B cell (primary cell): Measurements from ENCODE around the gene CASR. TPM values are rescaled to one million over a fixed set of nuclear protein-coding genes. Genes with fewer than 3 reads are reported as not detected.

Source experiments
- ATAC-seq: fragments of 200-7000 bp; cut with Tn5 transposase; one replicate; pipeline ENCODE4 v1.10.0; 2021; ENCODE audit warnings: low read depth, mild to moderate bottlenecking, moderate number of reproducible peaks, moderate library complexity
- CTCF ChIA-PET: fragments of 350-600 bp; sonication (Branson Sonifier 250); formaldehyde crosslinking; loops from one replicate; lab custom pipeline; 2021; ENCODE audit warnings: antibody characterized with exemption, inconsistent platforms; lab: Charles Lee
- POLR2A ChIA-PET: fragments of 350-600 bp; sonication (Branson Sonifier 250); formaldehyde crosslinking; loops from one replicate; lab custom pipeline; 2021; ENCODE audit warnings: antibody characterized with exemption; lab: Charles Lee
- DNase-seq: peaks from one replicate; pipeline ENCODE4 v3.0.0; 2013
- H2AFZ ChIP-seq: 2 replicates; pipeline ENCODE4 v1.6.1; 2012; ENCODE audit warnings: mild to moderate bottlenecking, low read depth, low read length; ENCODE audit not compliant: insufficient read depth, poor library complexity, severe bottlenecking
- H3K27ac ChIP-seq, 2 donors: 1 replicate in 1 of 2; 2 replicates in 1 of 2; pipeline ENCODE4 v1.5.1; 2012 to 2013; ENCODE audit warnings: low read length in 2 of 2, mild to moderate bottlenecking in 2 of 2, moderate library complexity in 1 of 2
- H3K27me3 ChIP-seq, 4 experiments: fragments of 200-600 bp in 1 of 4; sonication (generic) in 1 of 4; replicated peaks in 1 of 4; 1 replicate in 2 of 4; 2 replicates in 2 of 4; pipeline versions ENCODE4 v1.6.1 to v1.7.0; 2013 to 2016; ENCODE audit warnings: low read length in 3 of 4, mild to moderate bottlenecking in 2 of 4, mixed read lengths in 1 of 4, moderate library complexity in 1 of 4; ENCODE audit not compliant: insufficient read depth in 4 of 4, control insufficient read depth in 3 of 4; ENCODE audit errors: control extremely low read depth in 1 of 4
- H3K36me3 ChIP-seq, 2 experiments: replicated peaks in 1 of 2; 1 replicate in 1 of 2; 2 replicates in 1 of 2; pipeline versions ENCODE4 v1.6.1 to v1.7.1; 2013; ENCODE audit warnings: low read length in 1 of 2; ENCODE audit not compliant: insufficient read depth in 2 of 2, control insufficient read depth in 1 of 2; ENCODE audit errors: control extremely low read depth in 1 of 2, extremely low read depth in 1 of 2
- H3K4me1 ChIP-seq, 2 donors: fragments of 200-600 bp in 1 of 2; sonication (generic) in 1 of 2; 1 replicate in 1 of 2; 2 replicates in 1 of 2; pipeline versions ENCODE4 v1.5.1 to v1.6.1; 2013 to 2017; ENCODE audit warnings: low read length in 2 of 2; ENCODE audit not compliant: control insufficient read depth in 2 of 2, insufficient read depth in 2 of 2
- H3K4me2 ChIP-seq: replicated peaks from 2 replicates; pipeline ENCODE3; 2012; ENCODE audit warnings: mild to moderate bottlenecking, low read depth, low read length; ENCODE audit not compliant: poor library complexity, severe bottlenecking
- H3K4me3 ChIP-seq, 5 experiments: fragments of 200-600 bp in 1 of 5; sonication (generic) in 1 of 5; 1 replicate in 3 of 5; 2 replicates in 2 of 5; pipeline versions ENCODE4 v1.5.1 to v1.7.0; 2011 to 2016; ENCODE audit warnings: low read length in 4 of 5, mild to moderate bottlenecking in 4 of 5, low read depth in 2 of 5, control low read depth in 1 of 5, moderate library complexity in 1 of 5; ENCODE audit not compliant: insufficient read depth in 1 of 5; ENCODE audit errors: control extremely low read depth in 1 of 5, extremely low read depth in 1 of 5
- H3K79me2 ChIP-seq: fragments of 200-600 bp; sonication (generic); one replicate; pipeline ENCODE4 v1.6.0; 2016; ENCODE audit warnings: low read length; ENCODE audit not compliant: control insufficient read depth, insufficient read depth
- H3K9ac ChIP-seq: fragments of 200-600 bp; sonication (generic); 2 replicates; pipeline ENCODE4 v1.6.1; 2017; ENCODE audit warnings: mild to moderate bottlenecking, low read length, moderate library complexity
- H3K9me3 ChIP-seq, 3 donors: one replicate each; pipeline versions ENCODE4 v1.6.1 to v1.7.1; 2013; ENCODE audit warnings: low read length in 2 of 3; ENCODE audit not compliant: control insufficient read depth in 2 of 3, insufficient read depth in 1 of 3; ENCODE audit errors: control extremely low read depth in 1 of 3
- H4K20me1 ChIP-seq: 2 replicates; pipeline ENCODE4 v1.6.0; 2012; ENCODE audit warnings: mild to moderate bottlenecking, low read length; ENCODE audit not compliant: insufficient read depth, control insufficient read depth, poor library complexity, severe bottlenecking
- H3K27ac Mint-ChIP-seq: one replicate; pipeline ENCODE4 v1.8.0; 2021; ENCODE audit warnings: mixed read lengths
- H3K27me3 Mint-ChIP-seq: one replicate; pipeline ENCODE4 v1.8.0; 2021; ENCODE audit warnings: mixed read lengths
- H3K4me1 Mint-ChIP-seq: one replicate; pipeline ENCODE4 v1.8.0; 2021; ENCODE audit warnings: mixed read lengths
- H3K4me3 Mint-ChIP-seq: one replicate; pipeline ENCODE4 v1.8.0; 2021; ENCODE audit warnings: mixed read lengths
- H3K9me3 Mint-ChIP-seq: one replicate; pipeline ENCODE4 v1.8.0; 2022; ENCODE audit warnings: mixed read lengths; ENCODE audit not compliant: insufficient read depth
- CTCF ChIP-seq: fragments of 200-600 bp; IDR thresholded peaks from one replicate; pipeline ENCODE4 v1.8.0; 2022; ENCODE audit warnings: antibody characterized with exemption, mild to moderate bottlenecking
- EZH2 ChIP-seq: IDR thresholded peaks from 2 replicates; pipeline ENCODE4 v1.6.1; 2012; ENCODE audit warnings: borderline replicate concordance, low read depth, mild to moderate bottlenecking, moderate library complexity, low read length; ENCODE audit not compliant: insufficient read depth, poor library complexity, severe bottlenecking
- WGBS: methylation state at CpG from one replicate; pipeline ENCODE4 v1.1.5; 2013; ENCODE audit warnings: missing lambda C conversion rate; ENCODE audit not compliant: insufficient coverage; 5-methylcytosine and 5-hydroxymethylcytosine counted together
- intact Hi-C: fragments of 100-400 bp; cut with micrococcal nuclease; formaldehyde crosslinking; loops from one replicate; pipeline ENCODE4 v1.10.0; 2022
- polyA plus RNA-seq: library from polyadenylated mRNA; depleted of rRNA; stranded (reverse); fragments of >200 nt; gene quantifications from 2 replicates; pipeline ENCODE4 v1.2.3, GENCODE V29; 2012
- total RNA-seq, 2 donors: library from RNA; stranded (reverse); fragments of 120-200 nt in 1 of 2; gene quantifications; 1 replicate in 1 of 2; 2 replicates in 1 of 2; pipeline versions ENCODE4 v1.2.3 to v1.2.4, GENCODE V29; 2013 to 2022

CASR gene
- total and polyA plus RNA-seq, 2 donors (not counting 1 experiment from before 2014, with no cell fraction given), result not detected

- H3K4me3 Mint-ChIP-seq, result no peak overlapping the region
- H3K4me3 ChIP-seq, result no peak overlapping the region
- ChIA-PET CTCF (no interaction called here), POLR2A (no interaction called here)
- H3K27me3 ChIP-seq, result no peaks in the 10 kb centered on the region
- WGBS, result 54% methylated on average over 2 of the region's 3 CpGs
- H3K27ac ChIP-seq, result no peak overlapping the region
- H3K4me2 ChIP-seq, result no peak overlapping the region
- H3K79me2 ChIP-seq, result no peaks in the 10 kb centered on the region
- intact Hi-C loops, result no loop called here
- ATAC-seq, result no peak
- no peak overlapping the region for H3K27ac Mint-ChIP-seq
- H3K36me3 ChIP-seq, result no peaks in the 10 kb centered on the region
- no peak overlapping the region for H3K9ac ChIP-seq
- TF ChIP-seq EZH2, result no peak
- TF ChIP-seq CTCF, result no peak
- peaks cover 5% of the 10 kb centered on the region for H3K27me3 Mint-ChIP-seq
- no peaks in the 10 kb centered on the region for H3K9me3 Mint-ChIP-seq
- no peaks in the 10 kb centered on the region for H3K9me3 ChIP-seq
- H3K4me1 ChIP-seq, result peaks cover 3 to 8% of the 10 kb centered on the region in 2 donors
- H2AFZ ChIP-seq, result no peak overlapping the region
- no peak for DNase-seq
- H4K20me1 ChIP-seq, result no peaks in the 10 kb centered on the region
- peaks cover 14% of the 10 kb centered on the region for H3K4me1 Mint-ChIP-seq
These were observed 87.9 kb downstream of the CASR start for GRCh38 chr3:122271246-122271898.

- Histone ChIP-seq H3K4me2 (no peak overlapping the region), H4K20me1 (no peaks in the 10 kb centered on the region), H3K9me3 (no peaks in the 10 kb centered on the region), H2AFZ (no peak overlapping the region), H3K27me3 (no peaks in the 10 kb centered on the region), H3K4me1 (peaks cover 3 to 8% of the 10 kb centered on the region in 2 donors), H3K36me3 (no peaks in the 10 kb centered on the region), H3K79me2 (no peaks in the 10 kb centered on the region), H3K27ac (no peak overlapping the region), H3K9ac (no peak overlapping the region), H3K4me3 (no peak overlapping the region)
- Mint-ChIP-seq H3K27me3 (peaks cover 11% of the 10 kb centered on the region), H3K27ac (no peak overlapping the region), H3K4me1 (peaks cover 14% of the 10 kb centered on the region), H3K9me3 (no peaks in the 10 kb centered on the region), H3K4me3 (no peak overlapping the region)
- intact Hi-C loops, result no loop called here
- ChIA-PET POLR2A (interaction anchor here (0.6 kb wide), 1 partner anchor 14 kb away, joined by 5 read pairs; no protein-coding TSS in a partner anchor), CTCF (no interaction called here)
- TF ChIP-seq EZH2 (no peak), CTCF (no peak)
- ATAC-seq, result no peak
- no peak for DNase-seq
These were observed 89.4 kb downstream of the CASR start for GRCh38 chr3:122272879-122273278.
